Epithelial cell of proximal tubule (primary cell): ENCODE data around the gene RPS17. TPM values are rescaled to one million over a fixed set of nuclear protein-coding genes. Genes with fewer than 3 reads are reported as not detected.

Experiments
- DNase-seq: peaks from one replicate; pipeline ENCODE4 v3.0.0-alpha.2; 2011; ENCODE audit warnings: low read depth
- H3K4me3 ChIP-seq: 2 replicates; pipeline ENCODE4 v1.5.1; 2011; ENCODE audit warnings: low read depth, mild to moderate bottlenecking, low read length
- total RNA-seq: library from RNA; depleted of rRNA; stranded (reverse); fragments of >200 nt; gene quantifications from 2 replicates; pipeline ENCODE4 v1.2.3, GENCODE V29; 2015
- TF ChIP-seq, protein P1 (sequence below): conservative IDR thresholded peaks from 2 replicates; pipeline ENCODE4 v1.5.1; 2012; ENCODE audit warnings: low read depth, mild to moderate bottlenecking, low read length

Gene RPS17
- total RNA-seq, 1 donor from 2014 or later = 4,952 TPM

GRCh38 chr15:82558502-82558901, 18.2 kb upstream of the RPS17 start:
- no peak for DNase-seq
- H3K4me3 ChIP-seq = no peak overlapping the region
- TF ChIP-seq, protein P1, sequence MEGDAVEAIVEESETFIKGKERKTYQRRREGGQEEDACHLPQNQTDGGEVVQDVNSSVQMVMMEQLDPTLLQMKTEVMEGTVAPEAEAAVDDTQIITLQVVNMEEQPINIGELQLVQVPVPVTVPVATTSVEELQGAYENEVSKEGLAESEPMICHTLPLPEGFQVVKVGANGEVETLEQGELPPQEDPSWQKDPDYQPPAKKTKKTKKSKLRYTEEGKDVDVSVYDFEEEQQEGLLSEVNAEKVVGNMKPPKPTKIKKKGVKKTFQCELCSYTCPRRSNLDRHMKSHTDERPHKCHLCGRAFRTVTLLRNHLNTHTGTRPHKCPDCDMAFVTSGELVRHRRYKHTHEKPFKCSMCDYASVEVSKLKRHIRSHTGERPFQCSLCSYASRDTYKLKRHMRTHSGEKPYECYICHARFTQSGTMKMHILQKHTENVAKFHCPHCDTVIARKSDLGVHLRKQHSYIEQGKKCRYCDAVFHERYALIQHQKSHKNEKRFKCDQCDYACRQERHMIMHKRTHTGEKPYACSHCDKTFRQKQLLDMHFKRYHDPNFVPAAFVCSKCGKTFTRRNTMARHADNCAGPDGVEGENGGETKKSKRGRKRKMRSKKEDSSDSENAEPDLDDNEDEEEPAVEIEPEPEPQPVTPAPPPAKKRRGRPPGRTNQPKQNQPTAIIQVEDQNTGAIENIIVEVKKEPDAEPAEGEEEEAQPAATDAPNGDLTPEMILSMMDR = no peak

DNA sequence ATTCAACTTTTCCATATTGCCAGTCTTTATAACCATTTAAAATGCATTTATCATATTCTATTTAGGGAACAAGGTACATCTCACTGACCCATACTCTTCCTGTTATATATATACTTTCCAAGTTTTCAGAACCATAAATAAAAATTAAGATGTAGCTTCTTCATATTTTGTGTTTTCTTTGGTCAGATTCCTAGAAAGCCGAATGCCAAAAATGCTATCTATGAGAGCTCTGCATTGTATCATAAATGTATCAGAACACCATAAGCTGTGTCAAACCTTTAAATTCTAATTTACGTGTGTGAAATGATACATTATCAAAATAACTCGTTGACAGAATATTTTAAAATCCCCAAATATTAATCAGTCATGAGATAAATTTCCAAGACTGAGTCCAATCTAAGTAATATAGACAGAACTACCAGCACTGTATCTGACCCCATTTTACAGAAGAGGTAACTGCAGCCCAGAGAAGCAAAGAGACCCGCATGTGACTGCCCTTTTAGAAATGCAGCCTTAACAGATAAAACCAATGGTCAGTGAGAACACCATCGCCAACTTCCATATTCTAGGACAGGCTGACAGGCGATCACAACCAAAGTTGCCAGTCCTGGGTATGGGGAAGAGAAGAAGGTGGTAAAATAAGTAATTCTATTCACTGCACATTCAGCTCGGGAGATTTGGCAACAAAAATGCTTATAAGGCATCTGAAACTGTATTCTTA, 16.2 kb upstream of the RPS17 start:
- TF ChIP-seq, protein P1 = no peak
- H3K4me3 ChIP-seq = no peak overlapping the region
- DNase-seq = no peak

DNA sequence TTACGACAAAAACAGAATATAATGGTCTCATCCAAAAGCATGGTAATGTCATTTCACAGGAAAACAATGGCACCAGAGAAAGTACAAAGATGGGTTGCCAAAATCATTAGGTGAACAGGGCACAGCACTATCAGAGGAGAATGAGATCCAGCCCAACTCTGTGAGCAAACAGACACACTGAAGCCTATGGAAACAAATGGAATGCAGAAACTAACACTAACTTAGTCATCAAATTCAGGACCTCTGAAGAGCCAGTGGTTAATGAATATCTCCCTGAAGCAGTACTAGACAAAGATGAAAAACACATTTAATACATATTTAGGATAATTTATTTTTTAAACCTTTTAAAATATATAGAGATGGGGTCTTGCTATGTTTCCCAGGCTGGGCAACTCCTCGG, 14.6 kb upstream of the RPS17 start:
- no peak for DNase-seq
- H3K4me3 ChIP-seq = no peak overlapping the region
- TF ChIP-seq, protein P1 = no peak

DNA sequence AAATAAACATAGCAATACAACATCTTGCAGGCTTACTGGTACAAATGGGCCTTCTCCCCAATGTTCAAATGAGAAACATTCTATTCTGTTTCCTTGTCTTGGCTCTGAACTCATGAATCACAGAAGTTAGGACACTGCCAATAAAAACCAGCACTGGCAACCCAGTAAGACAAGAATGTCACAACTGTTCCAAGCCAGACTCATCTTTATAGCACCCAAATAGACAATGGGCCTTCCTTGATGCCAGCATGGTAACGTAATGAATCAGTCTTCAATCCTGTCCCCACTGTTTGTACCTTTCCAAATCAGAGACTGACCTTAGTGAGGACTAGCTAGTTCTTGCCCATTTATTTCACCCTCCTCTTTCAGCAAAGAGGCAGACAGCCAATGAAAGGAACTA, 14.1 kb upstream of the RPS17 start:
- no peak for DNase-seq
- no peak overlapping the region for H3K4me3 ChIP-seq
- TF ChIP-seq, protein P1 = no peak

DNA sequence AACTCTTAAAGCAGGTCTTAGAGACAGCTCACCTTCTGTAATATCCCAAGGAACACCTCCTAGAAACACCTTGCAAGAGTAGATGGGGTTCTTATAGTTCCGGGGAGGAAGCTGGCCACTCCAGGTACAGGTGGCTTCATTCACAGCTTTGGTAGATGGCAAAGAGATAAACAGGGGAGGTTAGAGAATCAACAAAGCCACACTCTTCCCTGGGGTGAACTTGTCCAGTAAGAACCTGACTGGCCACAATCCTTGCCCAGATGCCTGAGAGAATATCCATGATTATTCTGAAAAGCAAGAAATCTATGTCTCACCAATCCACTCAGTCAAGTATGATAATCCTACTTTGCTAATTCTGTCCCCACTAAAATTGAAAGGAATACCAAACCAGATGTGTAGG, 13.6 kb upstream of the RPS17 start:
- DNase-seq = no peak
- TF ChIP-seq, protein P1 = no peak
- H3K4me3 ChIP-seq = no peak overlapping the region

DNA sequence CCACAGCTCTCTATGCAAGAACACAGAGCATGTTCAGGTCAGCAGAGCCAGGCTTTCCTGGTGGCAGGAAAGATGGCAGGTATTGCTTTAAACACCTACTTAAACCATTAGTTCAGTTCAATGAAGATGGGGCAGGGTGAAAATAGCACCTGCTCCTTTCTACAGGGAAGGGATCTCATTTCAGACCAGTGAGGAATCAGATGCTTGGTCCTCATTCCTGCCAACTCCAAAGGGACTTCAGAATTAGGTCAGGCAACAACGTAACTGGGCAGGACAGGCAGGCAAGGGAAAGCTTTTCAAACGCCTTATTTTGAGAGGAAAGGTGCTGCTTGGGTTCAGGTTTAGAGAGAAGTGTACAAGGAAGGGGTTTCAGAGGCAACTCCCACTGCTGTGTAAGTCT, 12.6 kb upstream of the RPS17 start:
- TF ChIP-seq, protein P1 = no peak
- no peak overlapping the region for H3K4me3 ChIP-seq
- DNase-seq = no peak

- TF ChIP-seq, protein P1 = no peak
Measured at GRCh38 chr15:82551646-82552247, 11.5 kb upstream of the RPS17 start.

More at GRCh38 chr15:82551646-82552247, 11.5 kb upstream of the RPS17 start:
- no peak overlapping the region for H3K4me3 ChIP-seq
- no peak for DNase-seq
